Femur (tissue), 1 donor: ENCODE results near the gene SEMA6A.

Experiments used
- DNase-seq: peaks from one replicate; pipeline ENCODE4 v3.0.0-alpha.2; 2017

SEMA6A gene

DNA sequence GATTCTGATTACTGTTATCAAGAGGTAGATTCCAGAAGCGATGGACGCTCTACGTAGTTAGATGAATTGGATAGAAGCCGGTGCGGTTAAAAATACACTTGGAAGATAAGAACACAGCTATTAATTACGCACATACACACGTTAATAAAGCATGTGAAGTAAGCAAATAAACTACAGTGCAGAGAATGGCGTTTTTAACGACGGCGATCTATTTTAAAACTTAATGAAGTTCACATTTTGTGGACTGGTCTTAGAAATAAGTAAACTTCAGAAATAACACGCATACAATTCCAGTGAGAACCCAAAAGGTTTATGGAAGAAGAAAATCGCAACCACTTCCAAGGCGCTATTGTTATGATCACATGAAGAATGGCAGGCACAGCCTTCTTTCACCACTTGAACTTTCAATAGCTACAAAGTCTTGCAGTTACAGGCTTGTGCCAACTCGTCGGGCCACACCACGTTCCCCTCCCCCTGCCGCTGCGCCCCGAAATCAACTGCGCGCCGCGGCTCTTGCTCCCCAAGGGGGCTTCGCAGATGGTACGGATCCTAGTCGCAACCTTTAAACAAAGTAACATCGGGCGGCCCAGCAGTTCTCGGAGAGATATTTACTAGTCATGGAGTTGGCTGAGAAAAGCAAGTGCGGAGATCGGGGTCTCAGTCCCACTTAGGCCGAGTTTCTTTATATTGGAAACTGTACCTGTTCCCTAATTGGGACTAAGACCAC, 866 bp upstream of the SEMA6A start:
- peak; percentile 57 for DNase-seq

DNA sequence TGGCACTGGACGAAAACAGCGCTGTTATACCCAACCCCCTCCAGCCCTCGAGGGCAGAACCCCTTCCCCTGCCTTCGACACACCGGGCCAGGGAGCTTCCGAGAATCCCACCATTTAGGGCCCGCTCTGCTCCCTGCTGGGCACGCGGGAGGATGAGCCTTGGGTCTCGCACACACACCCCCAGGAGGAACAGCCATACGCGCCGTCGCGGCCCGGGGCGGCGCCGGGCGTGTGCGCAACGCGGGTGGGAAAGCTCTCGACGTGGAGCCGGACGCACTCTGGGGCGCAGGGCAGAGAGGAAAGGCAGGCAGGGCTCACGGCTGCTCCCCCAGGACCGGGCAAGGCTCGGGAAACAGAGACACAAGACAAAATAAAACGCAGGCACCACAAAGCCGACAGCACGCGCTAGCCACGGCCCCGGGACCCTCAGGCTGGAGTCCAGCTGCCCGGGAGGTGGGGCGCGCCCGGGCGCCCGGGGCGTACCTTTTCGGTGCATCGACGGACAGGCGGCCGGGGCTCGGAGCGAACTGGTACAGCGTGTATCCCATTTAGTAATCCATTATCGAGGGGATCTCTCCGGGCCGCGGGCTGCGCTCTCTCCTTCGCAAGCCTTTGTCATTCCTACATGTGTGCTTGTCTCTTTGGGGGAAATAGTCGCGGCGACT, 789 bp downstream of the SEMA6A start:
- peak; percentile 45 for DNase-seq

DNA sequence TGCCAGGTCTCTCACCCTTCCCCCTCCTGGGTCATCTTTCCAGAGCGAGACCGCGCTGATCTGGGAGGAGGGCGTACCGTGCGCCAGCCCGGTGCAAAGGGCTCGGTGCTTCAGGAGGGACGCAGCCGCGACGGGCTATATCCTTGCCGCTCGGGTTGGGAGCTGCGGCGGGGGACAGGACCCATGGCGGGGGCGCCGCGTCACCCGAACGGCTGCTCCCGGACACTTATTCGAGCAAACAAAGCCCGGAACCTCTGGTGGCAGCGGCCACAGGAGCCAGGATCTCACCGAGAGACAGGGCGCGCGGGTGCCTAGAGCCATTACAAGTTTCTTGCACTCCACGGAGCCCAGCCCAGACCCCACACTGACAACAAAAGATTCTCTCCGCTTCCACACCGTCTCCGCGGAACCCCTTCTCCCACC, 1.3 kb downstream of the SEMA6A start:
- DNase-seq: peak; percentile 65

DNA sequence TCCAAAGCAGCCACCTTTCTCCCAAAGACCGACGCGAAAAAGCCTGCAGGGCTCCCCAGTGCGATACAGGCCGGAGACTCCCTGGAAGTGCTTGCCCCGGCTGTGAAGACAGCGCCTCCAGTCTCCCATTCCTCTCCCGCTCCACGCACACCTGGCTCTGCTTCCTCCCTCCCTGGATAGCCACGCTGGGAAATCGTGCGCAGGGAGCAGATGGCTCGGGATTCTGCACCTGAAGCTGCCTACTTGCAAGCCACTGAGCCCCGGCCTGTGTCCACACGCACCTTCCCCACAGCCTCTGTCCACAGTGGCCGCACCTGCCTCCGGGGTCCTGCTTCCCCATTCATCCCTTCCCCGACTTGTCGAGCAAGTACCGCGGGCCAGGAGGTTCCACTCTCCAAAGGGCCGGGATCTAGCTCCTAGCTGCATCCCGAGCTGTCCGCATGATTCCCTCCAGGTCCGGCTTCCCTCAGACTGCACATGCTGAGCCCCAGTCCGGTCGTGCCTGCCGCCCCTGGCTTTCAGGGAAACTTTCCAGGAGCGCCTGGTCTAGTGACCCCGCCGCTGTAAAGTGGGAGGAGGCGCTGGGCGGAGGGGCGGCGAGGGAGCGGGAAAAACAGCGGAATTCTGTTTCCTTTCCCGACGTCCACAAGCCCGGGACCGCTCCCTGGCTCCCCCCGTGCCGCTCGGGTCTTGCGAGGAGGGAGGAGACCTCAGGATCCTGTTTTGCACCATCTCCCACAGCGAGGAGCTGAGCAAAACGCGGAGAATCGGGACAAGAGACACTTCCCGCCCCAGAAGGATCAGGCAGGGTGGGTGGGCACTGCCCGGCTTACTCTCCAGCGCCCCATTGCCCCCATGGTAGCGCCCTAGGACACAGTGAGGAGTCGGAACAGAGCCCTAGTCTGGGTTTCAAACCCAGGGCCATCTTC, 2.0 kb downstream of the SEMA6A start:
- peak; percentile 73 for DNase-seq

DNA sequence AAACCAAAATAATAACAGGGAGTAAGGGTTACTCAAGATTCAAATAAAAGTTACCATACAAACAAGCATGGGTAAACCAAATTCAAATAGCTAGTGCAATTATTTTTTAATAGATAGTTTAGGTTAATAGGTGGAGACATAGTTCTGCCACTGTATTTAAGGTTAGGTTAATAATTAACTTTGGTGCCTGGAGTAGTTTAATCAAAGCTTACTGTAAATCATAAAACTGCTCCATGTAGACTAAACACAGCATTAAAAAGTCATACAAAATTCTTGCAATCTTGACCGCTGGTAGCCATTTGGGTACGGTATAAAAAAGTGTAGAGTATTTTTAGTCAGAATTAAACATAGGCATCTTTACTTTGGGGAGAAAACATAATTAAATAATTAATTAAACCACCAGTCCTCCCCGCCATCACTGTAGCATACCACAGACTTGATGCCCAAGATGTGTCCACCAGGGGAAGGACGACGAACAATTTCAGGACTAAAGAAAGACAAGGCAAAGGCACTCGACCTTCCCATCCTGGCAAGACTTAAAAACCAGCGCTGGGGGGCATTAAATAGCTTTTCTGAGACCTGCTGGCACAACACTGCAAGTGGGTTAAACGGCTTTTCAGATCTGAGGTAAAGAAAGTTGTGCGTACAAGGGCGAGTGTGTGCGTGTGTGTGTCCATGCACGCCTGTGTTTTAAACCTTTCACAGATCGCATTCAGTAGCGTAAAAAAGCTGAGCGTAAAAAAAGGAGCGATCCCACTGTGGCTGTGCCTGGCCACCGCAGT, 2.9 kb downstream of the SEMA6A start:
- DNase-seq: no peak

DNA sequence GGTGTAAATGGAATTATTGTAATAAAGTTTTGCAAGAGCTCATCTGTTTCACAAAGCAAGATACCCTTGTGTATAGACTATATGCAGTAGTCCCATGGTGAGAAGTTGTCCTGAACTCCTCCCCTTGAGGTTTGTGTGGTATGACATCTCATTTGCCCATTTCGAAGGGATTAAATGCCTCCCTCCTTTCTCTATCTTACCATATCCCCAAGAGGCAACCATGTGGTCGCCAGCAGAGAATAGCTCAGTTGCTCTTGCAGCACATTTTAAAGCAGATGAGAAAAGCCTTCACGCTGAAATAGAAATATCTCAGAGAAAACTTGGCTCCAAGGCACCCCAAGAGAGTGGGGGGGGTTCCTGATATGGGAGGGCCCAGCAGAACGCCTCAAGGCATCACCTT, 4.6 kb downstream of the SEMA6A start:
- no peak for DNase-seq

DNA sequence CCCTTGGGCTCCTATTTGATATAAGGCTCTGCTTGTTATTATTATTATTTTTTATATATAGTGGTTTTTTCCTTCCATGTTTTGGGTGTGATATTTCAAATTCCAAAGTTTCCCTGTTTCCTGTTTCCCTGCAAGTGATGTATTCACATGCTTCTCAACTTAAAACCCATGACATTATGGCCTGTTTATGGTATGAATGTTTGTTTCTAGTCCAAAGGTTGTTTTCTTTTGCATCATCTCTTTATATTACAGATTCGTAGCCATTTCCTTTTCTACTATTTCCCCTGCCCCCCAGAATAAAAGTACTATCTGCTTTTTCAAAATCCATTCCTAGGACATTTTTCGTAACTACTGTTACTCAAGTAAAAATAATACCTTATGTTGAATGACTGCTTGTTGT, 7.5 kb downstream of the SEMA6A start:
- DNase-seq: no peak

DNA sequence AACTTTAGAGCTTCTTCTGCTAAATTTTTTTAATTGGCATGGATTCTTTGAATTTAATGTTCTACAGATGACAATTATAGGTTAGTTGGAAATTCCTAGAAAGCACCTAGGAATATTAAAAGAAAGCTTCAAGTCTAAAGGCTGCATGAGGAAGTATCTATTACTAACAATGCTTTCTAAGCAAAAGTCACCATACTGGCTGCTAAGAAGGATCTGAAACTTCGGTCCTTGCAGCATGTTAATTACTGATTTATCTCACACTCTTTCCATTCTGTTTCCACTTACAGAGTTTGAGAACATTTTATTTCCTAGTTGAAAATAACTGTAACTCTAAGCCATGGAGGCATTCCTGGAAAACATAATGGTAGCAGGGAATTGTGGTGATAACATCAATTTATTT, 8.4 kb downstream of the SEMA6A start:
- no peak for DNase-seq

DNA sequence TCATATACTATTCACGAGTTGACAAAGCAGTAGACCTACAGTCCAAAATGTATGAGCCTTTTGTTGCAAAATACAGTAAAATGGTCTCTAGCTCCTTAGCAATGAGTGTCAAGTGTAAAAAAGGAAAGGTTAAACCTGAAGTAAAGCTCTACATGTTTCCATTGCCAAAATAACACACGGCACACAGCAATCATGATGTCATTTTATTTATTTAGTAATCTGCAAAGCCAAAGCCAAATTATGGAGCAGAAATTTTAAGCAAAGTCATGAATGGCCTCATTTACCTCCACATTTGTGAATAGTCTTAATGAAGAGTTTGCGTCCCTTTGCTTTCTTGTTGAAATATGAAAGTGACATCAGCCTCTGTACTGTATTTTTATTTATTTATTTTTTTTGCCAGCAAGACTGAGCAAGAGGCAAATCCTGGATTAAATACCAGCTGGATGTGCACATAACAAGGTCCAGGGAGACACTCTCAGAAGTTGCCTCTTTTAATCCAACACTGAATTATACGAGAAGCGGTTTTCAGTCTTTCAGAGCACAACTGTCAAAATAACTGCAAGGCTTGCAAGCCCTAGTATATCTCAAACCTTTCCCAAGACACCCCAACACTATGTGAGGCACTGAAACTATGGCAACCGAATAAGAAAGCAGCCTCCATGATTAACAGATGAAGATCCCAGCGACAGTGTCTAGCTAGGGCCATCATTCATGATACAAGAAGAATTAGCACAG, 9.7 kb downstream of the SEMA6A start:
- DNase-seq: no peak

DNA sequence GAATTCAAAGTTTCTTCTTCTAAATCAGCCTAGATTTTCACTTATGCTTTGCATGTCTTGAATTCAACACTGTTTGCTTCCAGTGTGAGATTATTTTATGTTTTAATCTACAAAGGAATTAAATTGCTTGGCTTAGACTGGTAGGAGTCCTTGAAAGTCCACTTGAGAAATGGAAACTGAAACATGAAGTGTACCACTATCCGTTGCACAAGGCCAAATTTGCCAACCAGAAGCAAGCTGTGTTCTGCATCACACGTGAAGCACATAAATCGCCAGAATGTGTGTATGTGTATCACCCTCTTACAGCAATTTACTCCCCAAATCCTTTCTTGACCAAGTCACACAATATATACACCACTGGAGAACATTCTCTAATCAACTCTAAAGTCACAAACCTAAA, 10.3 kb downstream of the SEMA6A start:
- DNase-seq: no peak

DNA sequence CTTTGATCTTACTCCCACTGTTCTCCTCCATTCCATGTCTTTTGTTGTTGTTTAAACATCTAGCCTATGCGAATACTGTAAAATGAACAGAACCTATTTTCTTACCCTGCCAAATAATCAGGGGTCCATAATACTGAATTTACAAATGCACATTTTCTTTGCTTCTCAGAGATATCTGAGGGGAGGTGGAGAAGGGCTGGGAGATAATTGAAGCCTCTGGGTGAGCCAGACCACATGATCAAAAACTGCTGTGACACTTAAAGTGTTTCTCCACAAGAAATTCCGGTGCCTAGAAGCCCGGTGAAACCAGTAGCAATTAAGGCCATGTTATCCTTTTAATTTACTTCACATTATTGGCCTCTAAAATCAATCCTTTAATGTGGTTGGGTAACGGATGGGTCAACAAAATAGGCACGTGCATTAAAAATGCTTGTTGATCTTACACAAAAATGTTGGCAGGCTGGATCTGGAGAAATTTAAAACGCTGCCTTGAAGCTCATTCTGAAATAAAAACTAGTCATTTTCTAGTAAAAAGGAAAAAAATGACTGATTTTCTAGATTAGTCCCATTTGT, 10.8 kb downstream of the SEMA6A start:
- no peak for DNase-seq

DNA sequence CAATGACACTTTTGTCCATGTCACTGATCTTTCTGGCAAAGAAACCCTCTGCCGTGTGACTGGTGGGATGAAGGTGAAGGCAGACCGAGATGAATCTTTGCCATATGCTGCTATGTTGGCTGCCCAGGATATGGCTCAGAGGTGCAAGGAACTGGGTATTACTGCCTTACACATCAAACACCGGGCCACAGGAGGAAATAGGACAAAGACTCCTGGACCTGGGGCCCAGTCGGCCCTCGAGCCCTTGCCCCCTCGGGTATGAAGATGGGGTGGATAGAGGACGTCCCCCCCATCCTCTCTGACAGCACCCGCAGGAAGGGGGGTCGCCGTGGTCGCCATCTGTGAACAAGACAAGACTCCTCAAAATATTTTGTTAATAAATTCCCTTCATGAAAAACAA, 12.0 kb downstream of the SEMA6A start:
- no peak for DNase-seq

DNA sequence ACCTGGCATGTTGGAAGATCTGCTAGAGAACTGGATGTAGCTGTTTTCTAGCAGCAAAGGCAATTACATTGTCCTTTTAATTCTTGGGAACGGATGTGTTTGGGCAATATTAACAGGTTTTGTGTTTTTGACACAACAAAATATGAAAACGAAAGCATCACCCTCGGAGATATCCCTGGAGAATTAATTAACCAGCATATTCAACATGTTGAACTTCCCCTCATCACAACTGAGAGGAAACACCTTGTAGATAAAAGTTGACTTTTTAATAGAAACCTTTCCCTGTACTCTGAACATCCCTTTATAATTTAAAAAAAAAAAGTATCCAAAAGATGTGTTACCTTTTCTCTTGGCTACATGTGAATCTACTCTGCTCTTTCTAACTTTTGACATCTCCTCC, 13.0 kb downstream of the SEMA6A start:
- no peak for DNase-seq

DNA sequence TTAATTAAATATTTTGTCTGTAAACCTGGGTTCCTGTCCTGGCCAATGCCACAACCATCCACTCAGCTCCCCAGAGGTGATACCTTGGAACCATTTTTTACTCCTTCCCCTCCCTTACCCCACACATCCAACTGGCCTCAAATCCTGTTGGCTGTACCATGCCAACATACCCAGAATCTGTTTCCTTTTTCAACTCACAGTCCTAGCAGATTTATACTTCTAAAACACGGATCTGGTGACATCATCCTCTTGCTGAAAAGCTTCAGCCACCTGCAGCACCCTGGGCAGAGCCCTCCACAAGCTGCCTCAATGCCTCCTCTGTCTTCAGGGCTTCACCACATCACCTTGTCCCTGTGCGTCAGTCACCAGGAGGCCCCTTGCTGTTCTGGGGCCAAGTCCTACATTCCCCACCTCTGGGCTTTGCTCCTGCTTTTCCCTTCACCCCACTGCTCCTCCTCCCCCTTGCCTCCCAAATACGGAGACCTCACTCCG, 14.9 kb downstream of the SEMA6A start:
- DNase-seq: no peak

DNA sequence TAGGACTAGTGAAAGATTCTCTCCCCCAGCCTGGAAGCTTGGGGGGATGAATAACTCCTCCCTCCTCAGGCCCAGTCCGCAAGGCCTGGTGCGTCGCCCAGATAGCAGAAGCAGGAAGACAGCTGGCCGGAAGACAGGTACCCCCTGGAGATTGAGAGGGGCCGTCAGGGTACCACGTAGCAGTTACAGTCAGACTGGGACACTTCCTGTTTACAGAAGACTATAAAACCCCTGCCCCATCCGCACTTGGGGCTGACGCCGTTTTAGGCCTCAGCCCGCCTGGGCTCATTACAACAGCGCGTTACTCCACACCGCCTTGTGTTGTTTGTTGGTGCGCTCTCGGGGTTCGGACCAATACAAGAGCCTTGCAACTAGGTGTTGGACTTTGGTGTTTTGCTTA, 15.4 kb downstream of the SEMA6A start:
- peak; percentile 31 for DNase-seq

DNA sequence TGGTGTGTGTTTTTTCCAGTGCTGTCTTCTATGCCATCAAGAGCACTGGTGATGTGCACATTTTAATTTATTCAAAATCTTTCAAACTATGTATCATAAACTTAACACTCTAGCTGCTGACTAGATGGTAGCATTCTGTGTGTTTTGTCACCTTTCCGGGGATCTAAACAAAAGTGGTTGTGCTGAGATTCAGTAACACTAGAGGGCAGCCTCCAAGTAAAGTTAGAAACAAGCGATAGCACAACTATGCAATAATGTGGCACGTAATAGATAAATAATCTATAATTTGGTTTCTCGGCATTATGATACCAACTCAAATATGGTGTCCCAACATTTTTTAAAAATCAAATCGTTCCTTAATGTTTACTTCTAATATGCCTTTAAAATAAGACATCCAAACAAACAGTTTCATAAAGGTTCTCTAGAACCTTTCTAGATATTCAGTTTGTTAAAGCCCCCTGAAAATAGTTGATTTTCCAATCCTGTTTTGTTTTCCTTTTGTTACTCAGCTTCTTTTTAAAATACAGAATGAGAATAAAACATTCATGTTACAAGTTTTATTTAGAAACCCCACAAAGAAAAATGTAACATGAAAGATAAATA, 16.9 kb downstream of the SEMA6A start:
- no peak for DNase-seq

DNA sequence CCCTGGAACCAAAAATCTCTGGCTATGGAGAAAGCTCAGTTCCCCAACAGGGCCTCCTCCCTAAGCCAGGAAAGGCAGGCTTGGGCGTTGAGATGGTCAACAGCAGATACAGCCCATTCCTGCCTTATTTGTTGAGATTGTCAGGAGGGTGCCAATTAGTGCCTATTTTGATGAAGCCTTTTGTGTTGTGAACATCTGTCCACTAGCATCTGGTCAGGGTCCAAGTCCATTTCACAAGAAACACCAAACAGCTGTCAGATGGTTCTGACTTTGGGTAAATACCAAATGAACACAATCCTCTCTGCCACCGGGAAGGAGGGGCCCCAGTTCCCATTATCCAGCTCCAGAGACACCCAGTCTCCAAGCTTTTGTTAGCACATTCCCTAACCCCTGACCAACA, 19.9 kb downstream of the SEMA6A start:
- no peak for DNase-seq

DNA sequence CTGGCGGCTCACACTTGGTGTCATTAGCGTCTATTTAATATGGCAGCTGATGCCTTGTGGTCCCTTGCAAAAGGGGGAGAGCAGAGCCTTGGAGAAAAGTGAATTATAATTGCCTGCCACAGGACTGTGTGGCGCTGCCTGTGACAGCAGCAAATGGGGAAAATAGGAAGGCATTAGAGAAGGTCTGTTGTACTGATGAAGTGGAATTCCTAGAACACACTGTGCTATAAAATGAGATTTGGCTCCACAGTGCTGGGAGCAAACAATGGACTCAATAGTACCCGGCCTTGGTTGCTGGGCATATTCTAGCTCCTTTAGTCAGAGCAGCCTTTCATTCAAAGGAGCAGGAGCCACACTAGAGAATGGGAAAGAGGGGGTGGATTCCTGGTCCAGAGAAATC, 21.3 kb downstream of the SEMA6A start:
- no peak for DNase-seq

DNA sequence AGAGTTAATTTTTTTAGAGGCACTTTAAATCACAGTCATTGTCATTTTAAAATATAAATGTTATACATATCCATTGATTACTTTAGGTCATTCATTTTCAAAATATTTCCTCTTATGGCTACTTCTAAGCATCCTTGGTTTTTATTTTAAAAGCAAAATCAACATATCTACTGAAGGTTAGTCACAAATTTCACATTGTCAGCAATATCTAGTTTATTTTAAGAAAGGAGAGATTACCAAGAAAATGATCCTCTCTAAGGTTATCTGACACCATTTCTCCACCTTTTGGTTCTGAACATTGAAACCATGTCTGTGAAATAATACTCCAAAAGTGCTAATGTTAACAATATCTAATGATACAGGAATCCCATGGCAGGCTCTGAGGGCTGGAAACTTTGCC, 24.5 kb downstream of the SEMA6A start:
- no peak for DNase-seq

DNA sequence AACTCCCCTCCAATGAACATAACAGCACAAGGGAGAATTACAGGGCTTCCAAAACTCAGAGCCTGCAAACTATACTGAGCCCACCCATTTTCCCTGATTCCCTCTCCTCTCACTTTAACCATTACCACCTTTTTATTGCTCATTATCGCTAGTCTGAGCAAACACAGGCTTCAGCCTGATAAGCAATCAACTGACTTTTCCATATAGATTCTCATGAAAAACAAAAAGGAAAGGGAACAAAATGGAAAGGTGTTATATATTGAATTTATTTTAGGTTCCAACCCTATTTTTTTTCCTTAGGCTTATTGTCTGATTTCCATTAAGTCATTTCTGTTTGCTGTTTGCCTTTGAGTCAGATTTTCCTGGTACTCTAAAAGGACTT, 27.9 kb downstream of the SEMA6A start:
- DNase-seq: no peak
